Left cardiac atrium (tissue), 4 donors: Measurements from ENCODE around the gene RASA4. TPM values are rescaled to one million over a fixed set of nuclear protein-coding genes. Genes with fewer than 3 reads are reported as not detected.
"Not testable (repeated sequence)": the region's sequence is repeated elsewhere in the genome, so short reads cannot be mapped to it uniquely, and the experiment has no call there.

ENCODE experiments used
- ATAC-seq, 2 donors: fragments of 200-7000 bp; cut with Tn5 transposase; one replicate each; pipeline ENCODE4 v1.9.1; 2020; ENCODE audit warnings: mild to moderate bottlenecking in 2 of 2, moderate library complexity in 2 of 2
- DNase-seq: peaks from one replicate; pipeline ENCODE4 v3.0.0-alpha.2; 2020
- intact Hi-C, 2 donors: fragments of 100-400 bp; cut with DNase I; formaldehyde crosslinking; loops; one replicate each; pipeline versions ENCODE4 v1.14.1 to v1.15.1; 2022 to 2023
- long read RNA-seq: library from polyadenylated mRNA; unstranded; transcript quantifications from one replicate; pipeline ENCODE4 v2.0.0, GENCODE V29; 2021
- total RNA-seq, 2 donors: library from RNA; stranded (reverse); fragmentation: NEBNext Ultra II Directional; extraction: Animal tissue kit (Norgen Biotek cat#: 25700); gene quantifications; one replicate each; pipeline ENCODE4 v1.2.1, GENCODE V29; 2021
- donor health status: DM: no; HTN: yes; CAD: no.
- donor health status: DM: no; HTN: yes; CAD: no; lungs with severe emphysema.
- donor health status: DM: yes; HTN: yes; CAD: no.
- donor health status: Dilated cardiomyopathy.

RASA4 gene
- 10 to 100 TPM; 16.2 to 33.5 TPM for total RNA-seq
- long read RNA-seq, partial matches to known transcripts = 1 of 5 reads
- long read RNA-seq, other reads (novel, unspliced or antisense) = 4 of 5 reads

DNA sequence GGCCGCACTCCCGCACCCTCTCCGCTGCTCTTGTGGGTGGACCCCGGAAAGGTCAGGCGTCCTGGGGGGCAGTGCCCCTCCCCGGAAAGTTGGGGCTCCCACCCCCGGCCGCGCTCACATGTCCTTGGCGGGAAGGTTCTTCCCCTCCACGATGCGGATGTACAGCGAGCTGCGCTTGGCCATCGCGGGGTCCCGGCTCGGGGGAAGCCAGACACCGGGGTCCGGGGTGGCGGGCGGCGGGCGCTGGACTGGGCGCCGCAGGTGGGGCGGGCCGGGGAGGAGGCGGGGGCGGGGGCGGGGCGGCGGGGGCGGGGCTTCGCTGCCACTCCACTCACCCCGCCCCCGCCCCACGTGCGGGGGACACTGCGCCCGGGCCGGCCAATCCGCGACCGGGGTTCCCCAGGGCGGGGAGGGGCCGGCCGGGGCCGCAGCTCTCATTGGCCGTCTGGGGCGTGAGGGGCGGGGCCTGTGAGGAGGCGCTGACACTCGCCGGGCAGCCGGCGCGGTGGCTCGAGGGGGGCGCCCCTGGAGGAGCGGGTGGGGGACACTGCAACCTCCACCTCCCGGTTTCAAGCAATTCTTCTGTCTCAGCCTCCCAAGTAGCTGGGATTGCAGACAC lies at the start of gene RASA4:
RASA4 (minus strand) TSS at position 250 of the 619 bp plus-strand sequence; CDS start at position 183, 67 bp downstream.
- ATAC-seq (peak; percentile 91 to 96), DNase-seq (peak; percentile 56)
- intact Hi-C loops = not testable (repeated sequence)

DNA sequence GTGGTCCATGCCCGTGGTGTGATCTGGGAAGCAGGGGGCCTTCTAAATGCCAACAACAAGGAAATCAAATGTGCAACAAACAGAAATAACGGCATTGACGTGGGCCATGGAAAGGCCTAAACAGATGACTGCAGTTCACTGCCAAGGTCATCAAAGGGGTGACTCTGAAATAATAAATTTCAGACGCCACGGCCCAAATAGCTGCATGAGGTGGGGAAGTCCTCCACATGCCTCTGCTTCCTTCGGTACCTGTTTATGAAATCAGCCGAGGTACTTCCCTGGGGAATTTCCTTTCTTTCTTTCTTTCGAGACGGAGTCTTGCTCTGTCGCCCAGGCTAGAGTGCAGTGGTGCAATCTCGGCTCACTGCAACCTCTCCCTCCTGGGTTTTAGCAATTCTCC lies 48.2 kb upstream of the RASA4 start:
- DNase-seq, intact Hi-C loops, ATAC-seq: not testable (repeated sequence)

DNA sequence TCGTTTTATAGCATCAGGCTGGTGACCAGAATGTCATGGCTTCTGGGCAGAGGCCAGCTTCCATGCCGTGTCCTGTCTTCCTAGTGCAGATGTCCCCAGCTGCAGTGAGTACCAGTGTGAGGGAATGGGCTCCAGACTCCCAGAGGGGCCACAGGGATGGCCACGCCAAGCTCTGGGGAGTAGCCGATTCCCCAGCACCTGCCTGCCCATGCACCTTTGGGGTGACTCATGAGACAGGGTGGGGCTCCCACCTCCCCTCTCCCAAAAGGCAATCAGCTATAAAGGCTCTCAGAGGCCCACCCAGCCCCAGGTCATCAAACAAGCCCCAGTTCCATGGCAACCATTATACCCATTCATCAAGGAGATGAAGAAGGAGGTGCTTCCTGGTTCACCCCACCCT lies 33.4 kb upstream of the RASA4 start, which contains the start of gene SPDYE2B:
SPDYE2B (plus strand) TSS at position 396 of the 400 bp plus-strand sequence. CDS start 2,030 bp downstream, outside the sequence.
- ATAC-seq = peak in 1 of 2 donors; percentile 38
- intact Hi-C loops, DNase-seq: not testable (repeated sequence)

DNA sequence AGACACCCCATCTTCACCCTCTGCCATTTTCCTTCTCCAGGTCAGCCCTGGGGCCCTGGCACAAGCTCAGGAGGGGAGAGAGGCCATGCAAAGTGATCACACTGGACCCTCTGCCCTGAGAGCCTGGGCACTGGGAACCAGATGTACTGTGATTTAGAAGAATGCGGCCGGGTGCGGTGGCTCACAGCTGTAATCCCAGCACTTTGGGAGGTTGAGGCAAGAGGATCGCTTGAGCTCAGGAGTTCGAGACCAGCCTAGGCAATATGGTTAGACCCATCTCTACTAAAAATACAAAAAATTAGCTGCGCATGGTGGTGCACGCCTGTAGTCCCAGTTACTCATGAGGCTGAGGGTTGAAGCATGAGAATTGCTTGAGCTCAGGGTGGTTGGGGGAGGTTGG lies 31.3 kb upstream of the RASA4 start:
- intact Hi-C loops, DNase-seq: not testable (repeated sequence)
- peak in 1 of 2 donors; percentile 7 for ATAC-seq

DNA sequence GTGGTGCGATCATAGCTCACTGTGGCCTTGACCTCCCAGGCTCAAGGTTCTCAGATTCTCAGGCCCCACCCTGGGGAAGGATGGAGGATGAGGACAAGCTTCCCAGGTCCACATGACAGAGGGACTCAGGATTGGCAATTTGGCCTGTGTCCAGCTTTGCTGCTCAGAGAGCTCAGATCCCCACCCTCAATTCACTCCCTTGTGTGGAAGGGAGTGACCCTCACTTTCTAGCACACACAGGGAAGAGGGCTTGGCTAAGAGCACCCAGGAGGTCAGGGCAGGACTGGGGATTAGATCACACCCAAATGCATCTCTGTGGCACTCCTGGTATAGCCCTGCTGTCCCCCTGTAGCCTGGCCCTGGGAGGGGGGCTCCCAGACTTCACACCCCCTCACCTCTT lies 26.8 kb upstream of the RASA4 start:
- DNase-seq, ATAC-seq, intact Hi-C loops: not testable (repeated sequence)

DNA sequence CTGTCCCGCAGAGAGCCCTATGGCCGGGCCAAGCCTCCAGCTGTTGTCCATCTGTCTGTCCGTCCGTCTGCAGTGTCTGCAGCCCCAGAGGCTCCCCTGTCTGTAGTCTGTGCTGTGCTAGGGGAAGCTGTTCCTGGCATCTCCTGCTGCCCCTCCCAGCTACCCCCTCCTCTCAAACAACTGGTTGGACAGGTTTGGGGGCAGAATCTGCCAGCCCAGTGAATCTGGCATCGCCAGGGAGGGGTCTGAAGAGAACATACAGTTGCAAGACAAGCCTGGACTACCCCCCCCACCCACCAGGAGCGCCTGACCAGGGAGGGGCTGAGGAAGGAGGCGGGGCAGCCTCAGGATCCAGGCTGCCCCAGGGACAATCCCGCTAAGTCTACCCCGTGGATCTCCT lies 26.1 kb upstream of the RASA4 start, which contains the start of gene UPK3BL1:
UPK3BL1 (minus strand) TSS at position 101 of the 400 bp plus-strand sequence; CDS start at position 51, 50 bp downstream.
- intact Hi-C loops, DNase-seq: not testable (repeated sequence)
- peak in 1 of 2 donors; percentile 46 for ATAC-seq

DNA sequence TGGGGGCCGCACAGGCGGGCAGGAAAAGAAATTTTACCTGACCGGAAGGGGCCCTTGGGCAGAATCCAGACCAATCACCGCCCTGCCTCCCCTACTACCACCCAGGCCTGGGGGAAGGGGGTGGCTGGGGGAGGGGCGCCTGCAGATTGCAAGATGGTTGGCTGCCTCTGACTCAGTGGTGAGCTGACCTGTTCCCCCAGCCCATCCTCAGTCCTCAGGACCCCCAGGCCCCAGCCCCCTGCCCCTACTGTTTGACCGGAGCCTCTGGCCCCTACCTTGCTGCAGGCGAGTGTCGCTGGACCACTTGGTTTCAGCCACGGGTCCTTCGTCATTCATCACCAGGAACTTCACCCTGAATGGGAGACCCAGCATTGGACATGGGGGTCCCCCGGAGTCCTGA lies 22.3 kb upstream of the RASA4 start:
- peak; percentile 17 for DNase-seq
- intact Hi-C loops = not testable (repeated sequence)
- ATAC-seq = peak in 1 of 2 donors; percentile 15

DNA sequence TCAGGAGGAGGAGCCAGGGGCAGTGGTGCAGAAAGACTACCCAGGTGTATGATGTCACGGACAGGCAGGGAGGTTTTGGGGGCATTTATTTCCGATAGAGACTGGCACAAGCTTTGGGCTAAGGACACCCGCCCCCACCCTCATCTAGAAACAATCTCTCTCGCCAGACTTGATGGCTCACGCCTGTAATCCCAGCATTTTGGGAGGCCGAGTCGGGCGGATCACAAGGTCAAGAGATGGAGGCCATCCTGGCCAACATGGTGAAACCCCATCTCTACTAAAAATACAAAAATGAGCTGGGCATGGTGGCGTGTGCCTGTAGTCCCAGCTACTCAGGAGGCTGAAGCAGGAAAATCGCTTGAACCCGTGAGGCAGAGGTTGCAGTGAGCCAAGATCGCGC lies 20.4 kb upstream of the RASA4 start:
- intact Hi-C loops, ATAC-seq, DNase-seq: not testable (repeated sequence)

DNA sequence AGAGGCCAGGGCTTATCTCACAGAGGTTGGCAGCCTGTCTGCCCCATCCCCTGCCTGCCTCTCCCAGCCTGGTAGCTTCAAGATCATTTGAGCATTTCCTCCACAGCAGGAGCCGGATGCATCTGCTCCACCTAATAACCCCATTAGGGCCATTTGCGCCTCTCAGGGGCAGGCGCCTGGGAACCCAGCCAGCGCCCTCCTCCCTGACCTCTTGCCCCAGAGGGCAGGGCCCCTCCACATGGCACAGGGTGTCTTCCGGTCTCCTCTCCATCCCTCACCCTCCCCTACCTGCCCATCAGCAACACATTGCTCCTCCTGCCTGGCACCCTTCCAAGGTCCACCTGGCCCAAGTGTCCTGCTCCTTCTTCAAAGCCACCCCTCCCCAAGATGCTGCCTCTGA lies 18.8 kb upstream of the RASA4 start:
- intact Hi-C loops = not testable (repeated sequence)
- ATAC-seq = peak in 1 of 2 donors; percentile 3

DNA sequence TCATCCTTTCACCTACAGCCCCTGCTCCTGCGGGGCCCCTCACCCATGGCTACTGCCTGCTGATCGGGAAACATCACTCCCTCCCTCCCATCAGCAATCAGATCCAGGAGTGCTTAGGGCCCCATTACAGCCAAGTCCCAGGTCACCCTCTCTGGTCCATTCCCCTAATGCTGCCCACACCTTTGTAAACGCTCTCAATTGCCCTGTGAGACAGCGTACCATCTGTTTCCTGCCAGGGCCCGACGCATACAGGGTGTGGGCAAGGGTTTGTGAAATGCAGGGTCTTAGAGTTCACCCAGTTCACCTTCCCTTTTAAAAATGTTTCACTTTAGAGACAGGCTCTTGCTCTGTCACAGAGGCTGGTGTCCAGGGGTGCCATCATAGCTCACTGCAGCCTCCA lies 17.7 kb upstream of the RASA4 start:
- intact Hi-C loops, DNase-seq, ATAC-seq: not testable (repeated sequence)

More for the DNA sequence above, 18.8 kb upstream of the RASA4 start:
- not testable (repeated sequence) for DNase-seq

DNA sequence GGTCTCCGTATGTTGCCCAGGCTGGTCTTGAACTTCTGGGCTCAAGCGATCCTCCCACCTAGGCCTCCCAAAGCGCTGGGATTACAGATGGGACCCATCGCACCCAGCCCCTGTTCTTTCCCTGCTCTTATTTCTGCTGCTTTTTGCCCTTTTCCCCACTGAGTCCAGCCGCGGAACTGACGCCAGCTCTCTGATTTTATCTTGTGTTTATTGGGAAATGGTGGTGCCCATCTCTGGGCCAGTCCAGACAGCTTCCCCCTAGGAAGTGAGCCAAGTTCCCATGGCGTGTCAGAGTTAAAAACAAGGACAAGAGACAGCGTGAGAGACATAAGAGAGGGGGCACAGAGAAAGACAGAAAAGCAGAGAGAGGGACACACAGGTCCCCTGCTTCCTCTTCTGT lies 14.1 kb upstream of the RASA4 start:
- DNase-seq (peak; percentile 24), ATAC-seq (peak in 1 of 2 donors; percentile 61)
- intact Hi-C loops = not testable (repeated sequence)

DNA sequence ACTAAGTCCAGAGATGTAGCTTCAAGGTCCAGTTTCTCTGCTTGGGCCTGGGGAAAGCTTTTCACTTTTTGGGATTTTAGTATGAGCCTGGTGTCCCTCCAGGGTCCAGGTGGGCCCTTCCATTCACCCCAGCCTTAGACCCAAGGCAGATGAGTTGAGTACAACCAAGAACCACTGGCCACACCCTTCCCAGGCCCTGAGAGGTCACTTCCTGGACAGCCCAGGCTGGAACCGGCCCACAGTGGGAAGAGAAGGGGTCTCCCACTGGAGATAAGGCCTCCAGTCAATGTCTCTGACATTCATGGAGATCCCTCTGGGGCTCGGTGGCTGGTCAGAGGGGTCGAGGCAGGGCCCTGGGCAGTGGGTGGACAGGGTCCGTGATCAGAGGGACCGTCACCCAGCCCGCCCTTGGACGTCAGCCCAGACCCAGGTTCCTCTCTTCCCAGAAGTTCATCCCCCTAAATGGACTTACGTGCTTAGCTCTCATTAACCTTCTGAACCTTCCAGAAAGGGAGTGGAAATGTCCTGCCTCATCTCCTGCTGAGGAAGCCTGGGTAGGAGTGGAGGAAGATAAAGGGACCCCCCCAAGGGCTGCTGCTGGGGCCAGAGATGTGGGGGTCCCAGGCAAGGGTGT lies 10.8 kb upstream of the RASA4 start:
- ATAC-seq = peak in 1 of 2 donors; percentile 10
- DNase-seq, intact Hi-C loops: not testable (repeated sequence)

DNA sequence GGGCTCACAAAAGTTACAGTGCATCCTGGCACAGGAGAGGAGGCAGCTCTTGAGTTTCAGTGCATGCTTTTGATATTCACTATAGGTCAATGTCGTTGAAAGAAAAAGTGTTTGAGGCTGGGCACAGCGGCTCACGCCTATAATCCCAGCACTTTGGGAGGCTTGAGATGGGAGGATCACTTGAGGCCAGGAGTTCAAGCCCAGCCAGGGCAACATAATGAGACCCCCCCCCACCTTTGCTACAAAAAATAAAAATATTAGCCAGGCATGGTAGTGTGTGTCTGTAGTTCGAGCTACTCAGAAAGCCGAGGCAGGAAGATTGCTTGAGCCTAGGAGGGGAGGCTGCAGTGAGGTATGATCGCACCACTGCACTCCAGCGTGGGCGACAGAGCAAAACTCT lies 1.6 kb upstream of the RASA4 start:
- ATAC-seq, DNase-seq, intact Hi-C loops: not testable (repeated sequence)

DNA sequence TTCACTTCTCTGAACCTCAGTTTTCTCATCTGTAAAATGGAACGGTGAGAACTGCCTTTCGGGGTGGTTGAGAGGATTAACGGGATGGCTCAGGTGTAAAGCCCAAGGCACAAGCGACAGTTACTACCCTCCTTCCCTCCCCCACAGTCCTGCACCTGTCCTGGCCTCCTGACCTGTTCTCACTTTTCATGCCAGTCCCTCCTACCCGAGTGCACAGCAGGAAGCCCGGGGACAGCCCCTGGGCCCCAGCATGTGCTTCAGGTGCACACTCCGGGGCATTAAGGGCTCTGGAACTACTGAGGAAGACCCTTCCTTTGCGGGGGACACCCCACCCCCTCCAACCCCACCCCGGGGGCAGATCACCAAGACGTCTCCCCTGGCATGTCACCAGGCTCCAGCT lies 626 bp downstream of the RASA4 start:
- intact Hi-C loops, DNase-seq, ATAC-seq: not testable (repeated sequence)

DNA sequence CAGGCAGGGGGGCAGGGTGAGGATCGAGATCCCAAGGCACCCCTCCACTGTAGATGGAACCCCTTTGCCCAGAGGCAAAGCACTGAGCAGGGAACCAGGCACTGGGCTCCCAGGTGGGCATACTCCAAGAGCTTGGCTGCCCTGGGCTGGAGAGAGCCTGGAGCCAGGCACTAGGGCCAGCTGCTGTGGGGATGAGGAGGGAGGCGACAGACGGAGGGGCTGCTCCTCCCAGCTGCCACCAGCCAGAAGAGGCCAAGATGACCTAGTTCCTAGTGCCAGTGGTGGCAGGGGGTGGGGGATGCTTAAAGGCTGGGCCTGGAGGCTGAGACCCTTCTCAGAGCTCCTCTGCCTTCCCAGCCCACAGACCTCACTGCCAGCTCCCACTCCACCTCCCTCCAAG lies 1.7 kb downstream of the RASA4 start:
- intact Hi-C loops, DNase-seq: not testable (repeated sequence)
- peak in 1 of 2 donors; percentile 7 for ATAC-seq

DNA sequence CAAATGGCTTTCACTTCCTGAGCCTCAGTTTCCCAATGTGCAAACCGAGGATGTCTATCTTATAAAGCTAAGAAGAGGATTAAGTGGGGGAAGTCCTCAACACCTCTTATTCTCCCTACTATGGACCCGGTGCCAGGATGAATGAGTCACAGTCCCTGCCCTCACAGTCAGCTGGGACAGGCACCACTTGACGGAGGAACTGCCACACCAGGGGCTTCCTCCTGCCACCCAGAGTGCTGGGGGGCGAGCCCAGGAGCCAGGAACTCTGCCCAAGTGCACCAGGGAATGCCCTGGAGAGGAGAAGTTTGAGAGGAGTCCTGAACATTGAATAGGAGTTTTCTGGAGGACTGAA lies 2.2 kb downstream of the RASA4 start:
- peak in 1 of 2 donors; percentile 26 for ATAC-seq
- intact Hi-C loops = not testable (repeated sequence)

DNA sequence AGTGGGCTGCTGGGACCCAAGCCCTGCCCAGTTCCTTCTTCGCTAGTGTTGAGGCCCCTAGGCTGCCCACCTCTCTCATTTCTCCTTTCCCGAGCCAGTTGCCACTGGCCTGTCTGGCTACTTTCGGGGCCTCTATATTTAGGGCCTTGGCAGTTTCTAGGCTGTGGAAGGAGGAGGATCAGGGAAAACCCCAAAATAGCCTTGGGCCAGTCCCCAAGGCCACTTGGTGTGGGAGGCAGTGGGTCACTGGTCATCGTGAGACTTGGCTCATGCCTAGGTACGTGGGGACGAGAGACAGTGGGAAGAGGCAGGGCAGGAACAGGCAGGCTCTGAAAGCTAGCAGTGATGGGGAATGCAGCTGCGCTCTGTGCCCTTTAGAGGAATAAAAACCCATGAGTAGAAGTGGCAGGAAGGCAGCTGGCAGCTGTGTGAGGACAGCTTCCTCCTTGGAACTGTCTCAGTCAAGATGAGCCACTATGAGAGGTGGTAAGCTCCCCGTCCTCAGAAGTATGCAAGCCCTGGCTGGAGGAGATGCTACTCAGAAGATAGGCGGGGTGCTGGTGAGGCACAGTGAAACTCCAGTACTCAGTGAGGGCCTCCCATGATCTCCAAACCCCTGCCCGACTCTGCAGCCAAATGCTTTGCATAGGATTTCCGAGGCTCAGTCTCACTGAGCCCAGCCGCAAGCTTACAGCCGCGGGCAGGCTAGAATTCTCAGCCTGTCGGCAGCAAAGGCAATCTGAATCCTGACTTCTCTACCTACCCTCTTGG lies 2.8 kb downstream of the RASA4 start:
- peak; percentile 11 for DNase-seq
- ATAC-seq, intact Hi-C loops: not testable (repeated sequence)

More for the DNA sequence above, 2.2 kb downstream of the RASA4 start:
- not testable (repeated sequence) for DNase-seq

DNA sequence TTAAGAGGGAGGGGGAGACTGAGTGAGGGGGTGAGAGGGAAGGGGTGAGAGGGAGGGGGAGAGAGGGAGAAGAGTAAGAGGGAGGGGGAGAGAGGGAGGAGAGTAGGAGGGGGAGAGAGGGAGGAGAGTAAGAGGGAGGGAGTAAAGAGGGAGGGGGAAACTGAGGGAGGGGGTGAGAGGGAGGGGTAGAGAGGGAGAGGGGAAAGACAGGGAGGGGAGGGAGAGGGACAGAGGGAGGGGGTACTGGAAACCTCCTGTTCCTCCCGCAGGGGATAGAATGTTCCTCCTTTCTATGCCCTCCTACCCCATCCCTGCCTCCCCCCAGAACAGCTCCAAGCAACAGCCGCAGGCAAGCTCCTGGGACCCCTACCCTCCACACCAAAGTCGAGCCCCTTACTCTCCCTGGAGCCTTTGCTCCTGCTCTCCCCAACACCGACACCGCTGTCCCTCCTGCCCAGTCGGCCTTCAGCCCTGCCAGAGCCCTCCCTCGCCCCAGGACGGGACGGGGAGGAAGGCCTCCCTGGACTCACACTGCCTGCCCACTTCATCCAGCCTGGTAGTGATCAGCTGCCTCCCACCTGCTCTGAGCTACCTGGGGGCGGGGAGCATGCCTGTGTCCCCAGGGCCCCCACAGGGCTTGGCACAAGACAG lies 4.8 kb downstream of the RASA4 start:
- ATAC-seq (peak in 1 of 2 donors; percentile 3), DNase-seq (peak; percentile 31)

More for the DNA sequence above, 4.8 kb downstream of the RASA4 start:
- intact Hi-C loops = not testable (repeated sequence)
